Measurements from ENCODE around the gene EIF3B. TPM values are rescaled to one million over a fixed set of nuclear protein-coding genes. Genes with fewer than 3 reads are reported as not detected.
"Not testable (repeated sequence)": the region's sequence is repeated elsewhere in the genome, so short reads cannot be mapped to it uniquely, and the experiment has no call there.

Gene EIF3B
- total and polyA plus RNA-seq, 2 experiments from 2014 or later = 151 to 161 TPM

DNA sequence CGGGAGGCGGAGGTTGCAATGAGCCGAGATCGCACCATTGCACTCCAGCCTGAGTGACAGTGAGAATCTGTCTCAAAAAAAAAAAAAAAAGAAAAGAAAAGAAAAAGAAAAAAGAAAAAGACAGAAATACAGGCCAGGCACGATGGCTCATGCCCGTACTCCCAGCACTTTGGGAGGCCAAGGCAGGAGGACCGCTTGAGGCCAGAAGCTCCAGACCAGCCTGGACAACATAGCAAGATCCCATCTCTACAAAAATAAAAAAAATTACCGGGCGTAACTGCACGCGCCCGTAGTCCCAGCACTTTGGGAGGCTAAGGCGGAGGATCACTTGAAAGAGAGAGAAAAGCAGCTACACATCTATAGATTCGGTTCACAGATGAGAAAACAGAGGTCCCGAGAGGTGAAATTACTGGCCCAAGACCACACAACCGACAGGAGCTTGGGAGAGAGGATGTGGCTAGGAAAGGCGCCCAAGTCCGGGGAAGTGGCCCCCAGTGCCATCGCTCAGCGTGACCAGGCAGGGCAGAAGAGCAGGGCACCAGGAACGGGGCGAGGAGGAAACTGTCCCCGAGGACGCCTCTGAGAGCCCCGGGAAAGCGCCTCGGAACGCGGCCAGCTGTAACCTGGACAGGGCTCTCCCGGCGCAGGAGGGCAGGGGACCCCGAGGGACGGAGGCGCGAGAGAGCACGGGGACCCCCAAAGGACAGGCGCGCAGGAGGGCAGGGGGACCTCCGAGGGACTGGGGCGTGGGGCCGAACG is 41.0 kb upstream of the EIF3B start:
- Histone ChIP-seq H3K27ac (no peak overlapping the region), H3K36me3 (no peaks in the 10 kb centered on the region), H3K4me3 (peak overlapping the region; percentile 55), H3K4me1 (ENCODE audit: low read depth) (no peaks in the 10 kb centered on the region), H3K27me3 (no peaks in the 10 kb centered on the region), H3K9me3 (ENCODE audit: low read depth) (no peaks in the 10 kb centered on the region)
- no peak for DNase-seq (ENCODE audit: low read depth in 1 of 2, low spot score in 1 of 2)
- TF ChIP-seq, protein P1, sequence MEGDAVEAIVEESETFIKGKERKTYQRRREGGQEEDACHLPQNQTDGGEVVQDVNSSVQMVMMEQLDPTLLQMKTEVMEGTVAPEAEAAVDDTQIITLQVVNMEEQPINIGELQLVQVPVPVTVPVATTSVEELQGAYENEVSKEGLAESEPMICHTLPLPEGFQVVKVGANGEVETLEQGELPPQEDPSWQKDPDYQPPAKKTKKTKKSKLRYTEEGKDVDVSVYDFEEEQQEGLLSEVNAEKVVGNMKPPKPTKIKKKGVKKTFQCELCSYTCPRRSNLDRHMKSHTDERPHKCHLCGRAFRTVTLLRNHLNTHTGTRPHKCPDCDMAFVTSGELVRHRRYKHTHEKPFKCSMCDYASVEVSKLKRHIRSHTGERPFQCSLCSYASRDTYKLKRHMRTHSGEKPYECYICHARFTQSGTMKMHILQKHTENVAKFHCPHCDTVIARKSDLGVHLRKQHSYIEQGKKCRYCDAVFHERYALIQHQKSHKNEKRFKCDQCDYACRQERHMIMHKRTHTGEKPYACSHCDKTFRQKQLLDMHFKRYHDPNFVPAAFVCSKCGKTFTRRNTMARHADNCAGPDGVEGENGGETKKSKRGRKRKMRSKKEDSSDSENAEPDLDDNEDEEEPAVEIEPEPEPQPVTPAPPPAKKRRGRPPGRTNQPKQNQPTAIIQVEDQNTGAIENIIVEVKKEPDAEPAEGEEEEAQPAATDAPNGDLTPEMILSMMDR (IDR thresholded peaks at IDR 0.05; ENCODE audit: low read depth, low read length) = no peak

DNA sequence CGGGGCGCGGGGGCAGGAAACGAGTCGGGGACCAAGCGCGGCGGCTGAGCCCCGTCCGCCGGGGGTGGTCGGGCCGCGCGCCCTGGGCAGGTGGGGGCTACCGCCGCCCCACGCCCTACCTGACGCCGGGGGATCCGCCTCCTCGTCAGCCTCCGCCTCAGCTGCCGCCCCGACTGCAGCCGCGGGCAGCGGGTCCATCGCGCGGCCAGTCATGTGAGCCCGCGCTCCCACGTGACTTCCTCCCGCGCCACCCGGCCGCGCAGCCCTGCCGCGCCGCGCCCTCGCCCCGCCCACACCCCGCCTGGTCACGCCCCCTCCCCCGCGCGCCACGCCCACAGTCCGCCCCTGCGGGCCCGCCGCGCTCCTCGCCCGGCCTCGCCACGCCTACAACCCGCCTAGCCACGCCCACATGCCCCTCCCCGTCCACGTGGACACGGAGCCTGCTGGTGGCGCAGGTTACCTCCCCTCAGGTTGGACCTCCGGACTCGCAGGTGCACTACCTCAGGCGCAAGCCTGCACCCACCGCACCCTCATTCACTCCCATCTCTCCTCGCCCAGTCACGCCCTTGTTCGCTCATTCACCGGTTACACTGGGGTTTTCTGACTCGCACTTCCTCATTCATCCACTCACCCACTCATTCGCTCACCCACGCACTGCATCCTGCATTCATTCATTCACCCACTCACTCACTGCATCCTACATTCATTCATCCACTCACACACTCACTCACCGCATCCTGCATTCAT is 40.2 kb upstream of the EIF3B start, which contains the start of gene SNX8:
SNX8 (minus strand) TSS at position 233 of the 747 bp plus-strand sequence; CDS start at position 213, 20 bp downstream.
- peak within 1 kb of the TSS; percentile 55 for H3K4me3 ChIP-seq
- TF ChIP-seq, protein P1 (IDR thresholded peaks at IDR 0.05; ENCODE audit: low read depth, low read length) = no peak
- no peaks in the 10 kb centered on the region for H3K9me3 ChIP-seq (ENCODE audit: low read depth)
- H3K36me3 ChIP-seq = no peaks in the 10 kb centered on the region
- peak; percentile 92 to 94 for DNase-seq (ENCODE audit: low read depth in 1 of 2, low spot score in 1 of 2)
- H3K27ac ChIP-seq = no peak within 1 kb of the TSS
- H3K27me3 ChIP-seq = no peaks in the 10 kb centered on the region
- H3K4me1 ChIP-seq (ENCODE audit: low read depth) = no peaks in the 10 kb centered on the region

DNA sequence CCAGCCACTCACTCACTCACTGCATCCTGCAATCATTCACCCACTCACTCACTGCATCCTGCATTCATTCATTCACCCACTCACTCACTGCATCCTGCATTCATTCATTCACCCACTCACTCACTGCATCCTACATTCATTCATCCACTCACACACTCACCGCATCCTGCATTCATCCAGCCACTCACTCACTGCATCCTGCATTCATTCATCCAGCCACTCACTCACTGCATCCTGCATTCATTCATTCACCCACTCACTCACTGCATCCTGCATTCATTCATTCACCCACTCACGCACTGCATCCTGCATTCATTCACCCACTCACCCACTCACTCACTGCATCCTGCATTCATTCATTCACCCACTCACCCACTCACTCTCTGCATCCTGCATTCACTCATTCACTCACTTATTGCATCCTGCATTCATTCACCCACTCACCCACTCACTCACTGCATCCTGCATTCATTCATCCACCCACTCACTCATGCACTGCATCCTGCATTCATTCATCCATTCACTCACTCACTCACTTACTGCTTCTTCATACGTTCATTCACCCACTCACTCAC is 39.6 kb upstream of the EIF3B start:
- H3K27ac ChIP-seq; DNase-seq (ENCODE audit: low read depth in 1 of 2, low spot score in 1 of 2); H3K4me3 ChIP-seq; H3K36me3 ChIP-seq; H3K27me3 ChIP-seq; H3K9me3 ChIP-seq (ENCODE audit: low read depth); H3K4me1 ChIP-seq (ENCODE audit: low read depth): not testable (repeated sequence)

DNA sequence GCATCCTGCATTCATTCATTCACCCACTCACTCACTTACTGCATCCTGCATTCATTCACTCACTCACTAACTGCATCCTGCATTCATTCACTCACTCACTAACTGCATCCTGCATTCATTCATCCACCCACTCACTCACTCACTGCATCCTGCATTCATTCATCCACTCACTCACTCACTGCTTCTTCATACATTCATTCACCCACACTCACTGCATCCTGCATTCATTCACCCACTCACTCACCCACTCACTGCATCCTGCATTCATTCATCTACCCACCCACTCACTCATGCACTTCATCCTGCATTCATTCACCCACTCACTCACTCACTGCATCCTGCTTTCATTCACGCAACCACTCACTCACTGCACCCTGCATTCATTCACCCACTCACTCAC is 38.8 kb upstream of the EIF3B start:
- no peaks in the 10 kb centered on the region for H3K9me3 ChIP-seq (ENCODE audit: low read depth)
- H3K4me1 ChIP-seq (ENCODE audit: low read depth) = no peaks in the 10 kb centered on the region

DNA sequence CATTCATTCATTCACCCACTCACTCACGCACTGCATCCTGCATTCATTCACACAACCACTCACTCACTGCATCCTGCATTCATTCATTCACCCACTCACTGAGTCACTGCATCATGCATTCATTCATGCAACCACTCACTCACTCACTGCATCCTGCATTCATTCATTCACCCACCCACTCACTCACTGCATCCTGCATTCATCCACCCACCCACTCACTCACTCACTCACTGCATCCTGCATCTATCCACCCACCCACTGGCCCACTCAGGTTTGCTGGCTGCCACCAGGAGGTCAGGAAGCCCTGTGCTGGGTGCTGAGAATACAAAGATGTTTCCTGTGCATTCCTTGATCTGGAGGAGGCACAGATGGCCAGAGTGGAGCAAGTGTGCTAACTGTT is 38.0 kb upstream of the EIF3B start:
- TF ChIP-seq, protein P1 (IDR thresholded peaks at IDR 0.05; ENCODE audit: low read depth, low read length) = no peak
- DNase-seq (ENCODE audit: low read depth in 1 of 2, low spot score in 1 of 2) = peak in 1 of 2 donors; percentile 34
- H3K4me1 ChIP-seq (ENCODE audit: low read depth) = no peaks in the 10 kb centered on the region
- H3K9me3 ChIP-seq (ENCODE audit: low read depth) = no peaks in the 10 kb centered on the region
- H3K27me3 ChIP-seq = no peaks in the 10 kb centered on the region
- no peak overlapping the region for H3K4me3 ChIP-seq
- H3K36me3 ChIP-seq = no peaks in the 10 kb centered on the region
- no peak overlapping the region for H3K27ac ChIP-seq

More for the DNA sequence above, 38.8 kb upstream of the EIF3B start:
- TF ChIP-seq, protein P1 (IDR thresholded peaks at IDR 0.05; ENCODE audit: low read depth, low read length) = no peak
- no peaks in the 10 kb centered on the region for H3K27me3 ChIP-seq
- no peaks in the 10 kb centered on the region for H3K36me3 ChIP-seq
- H3K4me3 ChIP-seq = no peak overlapping the region
- no peak overlapping the region for H3K27ac ChIP-seq
- no peak for DNase-seq (ENCODE audit: low read depth in 1 of 2, low spot score in 1 of 2)

Data from cardiac muscle cell (in vitro differentiated cells and primary cell).